DMS79 treated with DMSO at 0.1 percent for 48 hours (cell line): ENCODE data around the gene RASGRP2.

Source experiments
- DNase-seq: peaks from one replicate; lab custom pipeline; 2025; lab: John Stamatoyannopoulos, UW

The RASGRP2 gene

DNA sequence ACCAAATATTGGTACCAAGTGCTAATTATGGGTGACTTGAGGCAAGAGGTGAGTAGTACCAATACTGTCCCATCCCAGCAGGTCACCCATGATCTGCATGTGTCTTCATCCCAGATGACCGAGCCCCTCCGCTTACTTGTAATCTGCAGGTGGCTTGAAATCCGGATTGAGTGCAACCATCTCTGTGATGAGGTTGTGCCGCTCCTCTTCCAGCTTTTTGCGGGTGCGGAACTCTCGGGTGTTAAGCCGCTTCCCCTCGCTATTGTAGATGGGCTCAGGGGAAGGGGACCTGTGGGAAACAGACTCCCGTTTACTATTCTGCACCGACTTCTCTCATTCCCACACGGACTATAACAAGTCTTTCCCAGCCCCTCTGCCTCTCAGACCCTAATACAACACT, 26.2 kb upstream of the RASGRP2 start:
- no peak for DNase-seq

DNA sequence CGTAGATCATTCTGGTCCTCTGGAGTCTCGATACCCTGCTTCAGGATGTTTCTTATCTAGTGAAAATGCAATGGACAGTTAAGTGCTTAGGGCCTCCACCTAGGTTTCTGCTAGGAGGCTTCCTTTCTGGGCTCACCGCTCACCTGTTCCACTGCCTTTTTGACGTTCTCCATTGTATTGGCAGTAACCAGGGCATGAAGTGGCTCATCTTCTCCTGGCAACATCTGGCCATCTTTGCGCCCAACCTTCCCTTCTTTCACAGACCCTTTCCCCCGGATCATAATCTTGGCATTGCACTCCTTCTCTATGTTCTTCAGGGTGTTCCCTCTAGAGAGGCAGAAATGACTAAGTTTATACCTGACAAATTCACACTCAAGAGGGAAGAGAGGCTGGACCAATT, 25.3 kb upstream of the RASGRP2 start:
- DNase-seq, result no peak

DNA sequence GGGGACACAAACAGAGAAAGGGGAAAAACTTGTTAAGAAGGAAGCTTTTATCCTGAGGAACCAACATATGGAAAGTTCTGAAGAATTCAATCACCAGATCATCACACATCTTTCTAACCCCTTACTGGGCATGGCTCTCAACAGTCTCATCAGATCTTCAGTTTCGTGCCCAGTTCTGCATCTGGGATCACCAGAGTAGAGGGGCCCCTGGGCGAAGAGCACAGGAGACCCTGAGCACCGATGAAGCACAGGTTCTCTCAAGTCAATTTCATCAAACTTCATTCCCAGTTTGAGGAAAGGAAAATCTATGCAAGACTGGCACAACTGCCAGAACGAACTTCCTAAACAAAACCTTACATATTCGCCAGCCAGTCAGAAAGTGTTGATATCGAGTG, 24.4 kb upstream of the RASGRP2 start:
- no peak for DNase-seq

DNA sequence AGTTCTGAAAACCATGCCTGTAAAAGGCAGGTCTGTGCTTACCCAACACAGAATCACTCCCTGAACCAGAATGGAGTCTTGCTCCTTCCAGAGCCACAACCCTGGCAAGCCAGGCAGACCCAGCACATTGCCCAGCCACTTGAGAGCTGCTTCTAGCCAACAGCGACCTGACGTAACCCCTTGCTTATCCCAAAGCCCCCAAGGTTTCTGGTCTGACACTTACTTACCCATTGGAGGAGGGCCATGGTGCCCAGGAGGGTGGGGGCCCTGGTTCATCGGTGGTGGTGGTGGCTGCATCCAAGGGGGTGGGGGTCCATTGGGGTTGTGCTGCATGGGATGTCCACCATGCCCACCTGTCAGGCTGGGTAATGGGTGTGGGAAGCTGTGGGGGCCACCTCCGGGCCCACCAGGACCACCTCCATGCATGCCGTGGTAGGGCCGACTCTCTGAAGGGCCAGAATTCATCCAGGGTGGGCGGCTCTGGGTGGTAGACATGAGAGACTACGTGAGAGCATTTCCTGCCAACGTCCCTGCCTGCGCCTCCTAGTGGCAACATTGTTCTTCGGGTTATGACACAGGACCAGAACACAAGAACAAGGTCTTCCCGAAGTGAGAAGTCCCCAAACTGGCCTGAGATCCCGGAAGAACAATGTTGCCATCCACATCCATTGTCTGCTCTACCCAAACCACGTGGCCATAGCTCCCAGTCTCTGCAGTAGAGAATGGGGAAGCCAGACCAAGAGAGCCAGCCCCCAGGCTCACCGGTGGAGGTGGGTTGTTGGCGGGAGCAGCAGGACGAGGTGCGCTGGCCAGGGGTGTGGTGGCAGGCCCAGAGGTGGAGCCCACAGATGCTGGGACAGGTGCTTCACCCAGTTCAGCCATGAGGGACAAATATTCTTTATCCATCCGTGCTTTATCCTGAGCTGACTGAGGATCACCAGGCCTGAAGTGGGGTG, 23.7 kb upstream of the RASGRP2 start:
- DNase-seq, result peak; percentile 6

DNA sequence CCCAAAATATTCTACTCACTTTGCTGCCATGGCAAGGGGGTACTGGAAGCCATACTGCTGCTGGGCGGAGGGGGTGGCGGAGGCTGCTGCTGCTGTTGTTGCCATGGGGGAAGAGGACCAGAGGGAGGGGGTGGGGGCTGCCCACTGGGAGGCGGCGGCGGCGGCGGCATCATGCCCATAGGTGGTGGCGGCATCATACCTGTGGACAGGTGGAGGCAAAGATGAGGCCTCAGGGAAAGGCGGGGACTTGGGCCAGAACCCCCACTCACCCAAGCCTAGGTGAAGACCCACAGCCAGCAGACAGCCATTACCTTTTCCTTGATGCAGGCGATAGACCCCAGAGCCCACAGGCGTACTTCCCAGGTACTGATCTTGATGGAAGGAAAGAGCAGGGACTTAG, 22.9 kb upstream of the RASGRP2 start:
- no peak for DNase-seq

DNA sequence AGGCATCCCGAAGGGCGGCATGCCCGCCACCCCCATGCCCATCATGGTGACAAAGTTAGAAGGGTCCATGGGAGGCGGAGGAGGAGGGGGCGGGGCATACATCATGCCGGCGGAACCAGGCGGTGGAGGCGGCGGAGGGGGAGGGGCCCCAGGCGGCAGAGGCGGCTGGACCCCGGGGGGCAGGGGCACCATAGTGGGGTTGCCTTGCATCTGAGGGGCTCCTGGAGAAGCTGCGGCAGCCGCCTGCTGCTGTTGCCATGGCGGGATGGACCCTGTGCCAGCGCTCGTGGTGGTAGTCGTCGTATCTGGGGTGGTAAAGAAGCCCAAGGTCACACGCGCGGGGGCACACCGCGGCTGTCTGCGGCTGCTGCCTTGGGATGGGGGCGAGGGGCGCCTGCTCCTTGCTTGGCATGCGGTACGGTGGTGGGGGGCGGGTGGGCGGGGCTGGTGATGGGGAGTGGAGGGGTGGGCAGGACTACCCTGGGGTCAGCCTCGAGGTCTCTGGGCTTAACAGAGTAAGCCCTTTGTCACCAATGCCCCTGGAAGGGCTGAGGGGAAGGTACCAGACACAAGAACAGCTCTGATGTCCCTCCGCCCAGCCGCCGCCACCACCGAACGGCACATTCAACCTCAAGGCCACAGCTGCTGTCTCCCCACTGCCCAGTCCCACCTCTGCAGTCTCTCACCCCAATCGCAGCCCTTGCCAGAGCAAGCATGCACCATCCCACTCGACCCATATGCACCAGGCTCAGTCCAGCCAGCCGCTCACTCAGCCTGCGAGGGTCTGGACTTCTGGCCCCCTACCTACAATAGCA, 22.1 kb upstream of the RASGRP2 start:
- DNase-seq, result no peak

DNA sequence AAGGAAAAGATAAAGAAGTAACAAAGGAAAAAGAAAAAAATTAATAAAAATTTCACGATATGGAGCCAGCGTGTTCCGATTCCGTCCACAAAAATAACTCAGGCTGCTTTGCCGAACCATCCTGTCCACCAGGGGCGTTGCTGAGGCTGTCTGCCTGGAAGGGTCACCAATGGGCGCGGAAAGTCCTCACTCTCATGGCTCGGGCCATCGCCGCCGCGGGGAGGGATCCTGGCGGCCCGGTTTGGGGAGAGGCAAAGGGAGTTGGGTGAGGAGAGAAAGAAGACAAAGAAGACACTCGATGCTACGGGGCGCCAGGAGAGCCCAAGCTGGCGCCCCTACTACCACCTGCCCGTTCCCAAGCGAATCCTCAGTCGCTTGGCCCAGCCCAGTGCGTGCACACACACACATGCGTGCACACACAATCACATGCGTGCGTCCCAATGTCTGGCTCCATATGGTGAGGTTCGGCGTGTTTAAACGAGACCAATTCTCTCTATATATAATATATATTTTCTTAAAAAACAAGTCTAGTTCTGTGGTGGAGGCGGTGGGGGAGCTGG, 21.4 kb upstream of the RASGRP2 start:
- no peak for DNase-seq

DNA sequence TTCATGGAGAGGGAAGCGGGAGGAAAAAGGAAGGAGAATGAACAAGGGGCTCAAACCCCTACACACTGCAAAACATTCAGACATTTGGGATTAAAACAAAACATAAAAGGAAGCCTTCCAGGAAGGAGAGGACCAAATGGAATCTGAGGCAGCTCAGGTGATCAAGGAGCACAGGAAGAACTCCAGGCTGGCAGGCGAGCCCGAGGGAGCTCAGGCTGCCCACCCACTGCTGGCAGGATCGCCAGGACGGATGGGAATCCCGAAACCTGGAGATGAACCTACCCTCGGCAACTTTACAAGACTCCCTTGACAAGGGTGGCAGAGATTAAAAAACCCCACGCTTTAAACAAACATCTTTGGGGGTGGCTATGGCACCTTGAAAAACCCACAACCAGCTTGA, 20.8 kb upstream of the RASGRP2 start:
- DNase-seq, result no peak

DNA sequence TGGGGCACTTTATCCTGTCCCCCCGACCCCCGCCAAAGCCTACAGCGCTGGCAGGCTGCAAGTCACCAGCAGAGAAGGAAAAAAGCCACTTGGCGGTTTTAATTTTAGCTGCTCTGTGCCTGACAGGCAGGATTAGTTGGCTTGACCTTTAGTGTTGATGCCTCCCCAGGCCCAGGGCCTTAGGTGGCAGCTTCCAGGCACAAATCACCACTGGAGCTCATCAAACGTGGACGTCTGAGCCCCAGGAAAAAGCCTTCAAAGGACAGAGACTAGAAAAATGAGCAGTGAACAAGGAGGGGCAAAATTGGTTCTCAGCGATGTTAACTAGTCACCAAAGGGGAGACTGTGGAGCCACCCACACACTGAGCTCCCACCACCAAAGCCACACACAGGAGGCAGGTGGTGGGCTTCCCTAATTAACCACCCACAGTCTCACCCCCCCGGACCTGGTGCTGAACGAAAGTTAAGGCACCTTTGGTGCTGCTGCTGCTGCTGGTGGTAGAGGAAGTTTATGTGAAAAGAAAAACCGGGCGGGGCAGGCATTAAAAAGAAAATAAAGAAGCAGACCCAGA, 20.2 kb upstream of the RASGRP2 start:
- DNase-seq, result no peak

DNA sequence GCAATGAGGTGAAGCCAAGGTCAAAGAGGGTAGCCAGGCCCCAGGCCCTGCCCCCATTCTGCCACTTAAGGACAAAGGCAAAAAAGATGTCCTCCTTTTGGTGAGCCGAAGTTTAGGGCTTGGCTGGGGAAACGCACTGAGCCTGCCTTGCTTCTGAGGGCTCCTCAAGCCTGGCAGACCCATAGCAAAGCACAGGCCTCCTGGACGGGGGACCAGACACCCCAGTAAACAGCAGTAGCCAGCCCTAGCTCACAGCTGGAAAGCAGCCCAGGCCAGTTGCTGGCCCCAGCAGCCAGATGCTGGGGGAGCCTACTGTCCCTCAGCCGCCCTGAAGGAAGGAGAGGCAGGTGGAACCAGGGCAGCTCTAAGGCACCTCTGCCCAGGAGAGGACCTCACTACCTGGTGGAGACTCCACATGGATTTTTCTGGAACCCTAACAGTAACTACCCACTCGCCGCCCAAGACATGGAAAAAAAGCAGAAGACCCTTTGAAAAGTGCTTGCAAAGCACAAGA, 19.6 kb upstream of the RASGRP2 start:
- no peak for DNase-seq

DNA sequence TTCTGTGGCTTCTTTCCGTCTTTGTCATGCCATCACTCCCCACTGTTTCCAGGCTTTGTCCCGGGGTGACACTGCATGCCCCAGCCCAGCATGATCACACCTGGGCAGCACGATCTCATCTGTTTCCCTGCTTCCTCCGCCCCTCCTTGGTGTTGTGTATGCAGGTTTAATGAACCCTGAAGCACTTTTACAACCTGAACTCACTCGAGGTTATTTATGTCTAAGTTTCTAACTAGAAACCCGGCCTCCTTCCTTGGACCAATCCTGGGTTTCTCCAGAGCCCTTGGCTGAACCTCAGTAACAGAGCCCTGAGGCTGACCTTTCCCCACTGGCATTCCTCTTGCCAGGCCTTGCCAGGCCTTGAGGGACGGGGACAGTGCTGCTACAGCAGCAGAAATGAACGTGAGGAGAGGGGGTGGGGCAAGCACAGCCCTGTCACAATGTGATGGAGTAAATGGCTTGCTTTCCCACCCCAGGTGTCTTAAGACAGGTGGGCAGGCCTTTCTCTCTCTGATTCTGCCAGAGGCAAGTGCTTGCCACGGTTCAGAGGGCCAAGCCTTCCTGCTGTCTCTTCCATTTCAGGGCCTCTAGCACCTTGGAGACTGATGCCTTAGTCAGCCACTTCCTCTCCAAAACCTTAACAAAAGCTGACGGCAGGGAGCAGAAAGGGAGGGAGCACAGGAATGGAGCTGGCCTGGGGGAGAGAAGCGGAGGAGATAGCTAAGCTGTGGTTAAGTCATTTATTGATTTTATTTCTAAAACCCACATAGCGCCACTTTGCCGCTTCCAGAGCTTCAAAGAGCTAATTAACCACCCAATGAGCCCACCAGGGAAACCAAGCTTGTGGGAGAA, 19.0 kb upstream of the RASGRP2 start:
- DNase-seq, result peak; percentile 74

DNA sequence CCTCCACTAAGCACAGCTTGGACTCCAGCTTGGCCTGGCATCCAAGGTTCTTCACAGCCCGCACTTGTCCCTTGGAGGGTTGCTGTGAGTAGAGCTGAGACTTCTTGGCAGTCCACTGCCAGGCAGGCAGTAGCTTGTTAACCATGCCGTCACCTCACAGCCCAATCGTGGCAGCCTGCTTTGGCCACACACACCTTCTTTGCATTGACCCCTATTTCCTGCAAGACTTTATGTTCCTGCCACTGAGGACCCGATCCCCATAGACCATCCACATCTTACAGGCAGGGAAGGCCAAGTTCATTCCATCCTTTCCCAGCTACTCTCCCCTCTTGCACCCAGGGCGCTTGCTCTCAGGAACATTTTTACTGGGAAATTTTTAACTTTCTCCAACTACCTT, 18.3 kb upstream of the RASGRP2 start:
- DNase-seq, result no peak

DNA sequence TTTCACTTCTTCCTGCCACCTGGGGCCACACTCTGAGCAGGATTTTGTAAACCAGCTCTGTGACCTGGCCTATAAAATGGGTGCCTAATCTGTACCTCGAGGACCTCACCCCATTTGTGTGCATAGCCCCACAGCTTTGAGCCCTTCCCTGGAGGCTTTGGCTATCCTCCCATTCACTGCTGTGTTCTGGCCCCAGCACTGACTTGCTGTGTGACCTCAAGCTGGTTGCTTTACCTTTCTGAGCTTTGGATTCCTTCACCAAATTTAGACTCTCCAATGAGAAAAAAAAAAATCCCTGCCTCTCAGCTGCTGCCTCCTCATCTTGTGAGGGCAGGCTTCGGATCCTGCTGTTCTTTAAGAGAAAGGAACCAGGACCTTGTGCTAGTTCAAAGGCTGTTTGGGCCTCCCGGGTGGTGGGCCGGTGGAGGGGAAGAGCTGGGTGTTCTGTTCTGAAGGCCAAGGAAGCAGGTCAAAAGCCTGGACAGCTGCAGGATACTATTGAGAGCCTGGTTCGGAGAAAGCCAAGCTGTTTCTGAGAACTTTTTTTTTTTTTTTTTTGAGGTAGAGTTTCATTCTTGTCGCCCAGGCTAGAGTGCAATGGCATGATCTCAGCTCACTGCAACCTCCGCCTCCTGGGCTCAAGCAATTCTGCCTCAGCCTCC, 16.9 kb upstream of the RASGRP2 start:
- DNase-seq, result no peak

DNA sequence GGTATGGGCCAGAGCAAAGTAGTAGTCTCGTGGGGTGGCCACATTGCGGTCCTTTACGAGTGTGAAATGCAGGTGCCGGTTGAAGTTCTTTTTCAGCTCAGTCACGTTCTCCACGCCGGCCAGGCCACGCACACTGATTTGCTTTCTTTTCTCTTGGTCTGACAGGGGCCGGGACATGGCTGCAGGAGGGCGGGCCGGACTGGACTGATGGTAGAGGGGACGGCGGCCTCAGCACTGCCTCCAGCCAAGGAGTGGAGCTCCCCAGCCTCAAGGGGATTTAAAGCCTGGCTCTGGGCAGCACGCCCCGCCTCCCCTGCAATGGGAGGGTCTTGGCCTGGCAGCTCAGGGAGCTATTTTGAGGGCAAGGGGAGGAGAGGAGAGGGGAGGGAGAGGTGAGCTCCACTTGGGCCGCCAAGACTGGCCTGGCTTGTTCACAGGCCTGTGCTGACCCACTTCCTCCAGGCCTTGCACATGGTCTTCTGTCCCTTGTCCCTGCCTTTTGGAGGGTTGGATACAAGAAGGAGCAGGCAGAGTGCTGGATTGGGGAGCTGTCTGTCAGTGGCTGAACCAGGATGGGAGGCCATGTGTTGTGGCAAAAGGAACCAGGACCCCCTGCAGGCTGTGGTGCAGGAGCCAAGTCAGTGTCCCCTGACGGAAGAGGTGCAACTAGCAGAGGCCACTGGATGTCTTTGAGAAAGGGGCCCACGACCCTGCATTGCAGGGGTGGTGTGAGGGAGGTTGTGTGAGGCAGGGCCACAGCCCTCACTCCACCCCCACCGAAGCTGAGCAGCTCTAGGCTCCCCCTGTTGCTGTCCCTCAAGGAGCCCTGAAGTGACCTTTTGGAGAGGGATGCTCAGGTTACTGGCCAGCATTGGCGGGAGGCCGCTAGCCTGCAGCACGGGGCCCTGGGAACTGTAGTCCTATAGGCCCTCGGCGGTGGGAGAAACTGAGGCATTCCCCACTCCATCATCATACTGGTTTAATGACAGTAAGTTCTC, 16.1 kb upstream of the RASGRP2 start, which contains the start of gene PYGM:
Gene PYGM (minus strand): TSS at position 253 of the 998 bp plus-strand sequence. CDS start 76 bp downstream, at position 177.
- no peak for DNase-seq

DNA sequence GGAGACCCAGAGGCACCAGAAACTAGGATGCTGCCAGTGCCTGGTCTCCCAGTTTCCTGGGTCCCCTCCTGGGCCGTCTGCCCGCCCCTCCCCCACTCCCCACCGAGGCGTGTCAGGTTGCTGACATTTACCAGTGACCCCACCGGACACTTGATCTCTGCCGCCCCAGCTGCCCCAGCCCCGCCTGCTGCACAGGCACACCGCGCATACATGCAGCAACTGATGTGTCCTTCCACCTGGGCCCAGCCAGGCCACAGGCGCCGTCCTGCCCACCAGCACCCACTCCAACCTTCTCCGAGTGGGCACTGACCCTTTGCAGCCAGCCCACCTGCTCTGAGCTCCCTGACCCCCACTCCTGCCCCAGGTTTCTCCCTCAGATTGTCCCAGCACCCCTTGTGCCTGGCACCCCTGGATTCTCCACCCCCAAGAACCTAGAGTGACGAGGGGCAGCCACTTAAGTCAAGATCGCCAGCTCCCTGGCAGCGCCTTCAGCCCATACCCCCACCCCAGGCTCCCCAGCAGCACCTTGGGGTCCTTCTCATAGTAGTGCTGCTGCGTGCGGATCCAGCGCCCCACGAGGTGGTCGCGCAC, 15.3 kb upstream of the RASGRP2 start:
- DNase-seq, result no peak

DNA sequence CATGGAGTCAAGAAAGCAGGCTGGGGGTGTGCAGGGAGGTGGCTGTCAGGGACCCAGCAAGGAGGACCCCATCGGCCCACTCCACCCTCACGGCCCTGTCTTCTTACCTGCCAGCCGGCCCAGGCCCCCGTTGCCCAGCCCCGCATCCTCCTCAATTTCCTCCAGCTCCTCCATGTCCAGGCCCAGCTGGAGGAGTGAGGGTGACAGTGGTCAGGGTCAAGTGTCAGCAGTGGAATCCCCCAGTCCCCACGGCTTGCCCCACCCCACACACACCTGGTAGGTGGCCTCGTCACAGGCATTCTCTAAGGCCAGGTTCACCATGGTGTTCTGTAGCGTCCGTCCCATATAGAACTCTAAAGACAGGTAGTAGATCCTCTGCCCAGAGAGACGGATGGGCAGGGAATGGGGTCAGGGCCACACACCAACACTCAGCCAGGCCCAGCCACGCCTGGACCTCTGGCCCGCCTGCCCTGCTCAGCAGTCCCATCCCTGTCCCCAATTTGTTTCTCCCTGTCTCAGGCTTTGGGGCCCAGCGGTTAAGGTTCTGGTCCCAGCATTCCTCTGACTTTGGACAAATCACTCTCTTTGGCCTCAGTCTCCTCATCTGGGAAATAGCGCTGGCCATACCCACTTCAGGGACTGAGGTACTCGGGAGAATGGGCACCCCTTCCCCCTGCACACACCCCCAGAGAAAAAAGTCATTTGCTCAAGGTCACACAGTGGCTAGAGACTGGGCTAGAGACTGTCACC, 14.6 kb upstream of the RASGRP2 start:
- DNase-seq, result no peak

DNA sequence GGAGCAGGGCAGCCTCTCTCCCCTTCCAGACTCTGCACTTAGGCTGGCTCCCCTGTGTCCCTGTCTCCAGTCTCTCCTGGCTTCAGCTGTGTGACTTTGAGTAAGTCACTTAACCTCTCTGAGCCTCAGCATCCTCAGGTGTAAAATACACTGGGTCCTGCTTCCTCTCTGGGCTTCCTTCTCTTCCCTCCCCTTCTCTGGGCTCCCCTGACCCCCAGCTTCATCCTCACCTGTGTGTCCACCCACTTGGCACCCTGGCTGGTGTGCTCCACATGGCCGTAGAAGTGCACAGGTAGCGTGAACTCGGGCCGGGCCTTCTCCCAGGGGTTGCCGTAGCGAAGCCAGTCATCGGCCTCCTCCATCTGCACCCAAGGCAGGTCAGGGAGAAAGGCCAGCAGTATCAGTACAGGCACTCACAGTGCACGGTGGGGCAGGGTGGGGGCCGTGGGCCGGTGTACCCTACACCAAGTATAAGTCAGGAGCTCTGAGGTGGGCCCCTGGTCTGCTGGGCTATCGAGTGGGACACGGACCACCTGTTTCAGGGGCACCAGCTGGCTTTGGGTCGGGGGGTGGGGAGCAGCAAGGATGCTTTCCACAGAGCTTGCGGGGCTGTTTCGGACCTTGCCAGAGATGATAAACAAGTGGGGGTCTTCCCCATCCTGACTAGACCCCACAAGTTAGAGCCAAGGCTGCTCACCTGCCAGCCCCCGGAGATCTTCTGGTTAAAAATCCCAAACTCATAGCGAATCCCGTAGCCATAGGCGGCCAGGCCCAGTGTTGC, 13.8 kb upstream of the RASGRP2 start:
- DNase-seq, result no peak
